RWPE2 (cell line): ENCODE results near the gene MBLAC2.

ENCODE experiments used
- ATAC-seq: fragments of 200-7000 bp; cut with Tn5 transposase; 3 replicates; pipeline ENCODE4 v1.9.1; 2021; ENCODE audit warnings: low read depth
- DNase-seq: peaks from one replicate; pipeline ENCODE4 v3.0.0-alpha.2; 2020; ENCODE audit warnings: low spot score
- H3K27ac ChIP-seq: fragments of 450-650 bp; 2 replicates; pipeline ENCODE4 v1.5.1; 2017; ENCODE audit warnings: mild to moderate bottlenecking; ENCODE audit not compliant: poor library complexity, severe bottlenecking
- H3K27me3 ChIP-seq: fragments of 250-450 bp; sonication (Bioruptor Pico); 2 replicates; pipeline ENCODE4 v1.5.1; 2021; ENCODE audit warnings: mild to moderate bottlenecking, moderate library complexity; ENCODE audit not compliant: insufficient read depth, poor library complexity, severe bottlenecking
- H3K36me3 ChIP-seq: fragments of 250-450 bp; sonication (Bioruptor Pico); 2 replicates; pipeline ENCODE4 v1.5.1; 2020; ENCODE audit warnings: low read depth, mild to moderate bottlenecking, moderate library complexity
- H3K4me1 ChIP-seq: fragments of 250-450 bp; sonication (Bioruptor Pico); 2 replicates; pipeline ENCODE4 v1.5.1; 2021; ENCODE audit warnings: mild to moderate bottlenecking, moderate library complexity; ENCODE audit not compliant: insufficient read depth, poor library complexity, severe bottlenecking
- H3K4me3 ChIP-seq: fragments of 250-450 bp; sonication (Bioruptor Pico); 2 replicates; pipeline ENCODE4 v1.5.1; 2021; ENCODE audit warnings: mild to moderate bottlenecking, moderate library complexity; ENCODE audit not compliant: severe bottlenecking
- H3K9me3 ChIP-seq: fragments of 250-450 bp; sonication (Bioruptor Pico); 2 replicates; pipeline ENCODE4 v1.5.1; 2021; ENCODE audit warnings: mild to moderate bottlenecking, moderate library complexity; ENCODE audit not compliant: severe bottlenecking
- TF ChIP-seq, protein P1 (sequence below): fragments of 450-650 bp; IDR thresholded peaks from one replicate; pipeline ENCODE4 v1.5.1; 2017; ENCODE audit warnings: mild to moderate bottlenecking, moderate library complexity; ENCODE audit not compliant: poor library complexity, severe bottlenecking

MBLAC2 gene

DNA sequence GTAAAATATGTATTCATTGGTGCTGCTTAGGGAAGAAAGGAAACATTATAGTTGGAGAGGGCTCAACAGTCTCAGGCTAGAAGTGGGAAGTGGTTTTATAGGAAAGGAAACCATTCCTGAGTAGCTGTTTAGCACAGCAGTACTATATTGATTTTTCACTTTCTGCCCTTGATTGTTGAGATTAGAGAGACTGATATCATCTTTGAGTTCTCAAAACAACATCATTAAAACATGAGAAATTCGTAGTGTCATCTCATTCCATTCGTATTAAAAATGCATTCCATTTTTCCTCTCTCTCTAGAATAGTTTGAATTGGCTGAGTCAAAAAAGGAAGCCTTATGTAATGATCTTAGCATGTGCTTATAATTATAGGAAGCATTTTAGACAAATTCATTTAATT, 14.2 kb upstream of the MBLAC2 start:
- ATAC-seq = no peak
- Histone ChIP-seq H3K27me3 (no peaks in the 10 kb centered on the region), H3K36me3 (peaks cover 53% of the 10 kb centered on the region), H3K4me1 (peaks cover 4% of the 10 kb centered on the region), H3K9me3 (no peaks in the 10 kb centered on the region), H3K4me3 (no peak overlapping the region), H3K27ac (no peak overlapping the region)
- DNase-seq = no peak
- TF ChIP-seq, protein P1, sequence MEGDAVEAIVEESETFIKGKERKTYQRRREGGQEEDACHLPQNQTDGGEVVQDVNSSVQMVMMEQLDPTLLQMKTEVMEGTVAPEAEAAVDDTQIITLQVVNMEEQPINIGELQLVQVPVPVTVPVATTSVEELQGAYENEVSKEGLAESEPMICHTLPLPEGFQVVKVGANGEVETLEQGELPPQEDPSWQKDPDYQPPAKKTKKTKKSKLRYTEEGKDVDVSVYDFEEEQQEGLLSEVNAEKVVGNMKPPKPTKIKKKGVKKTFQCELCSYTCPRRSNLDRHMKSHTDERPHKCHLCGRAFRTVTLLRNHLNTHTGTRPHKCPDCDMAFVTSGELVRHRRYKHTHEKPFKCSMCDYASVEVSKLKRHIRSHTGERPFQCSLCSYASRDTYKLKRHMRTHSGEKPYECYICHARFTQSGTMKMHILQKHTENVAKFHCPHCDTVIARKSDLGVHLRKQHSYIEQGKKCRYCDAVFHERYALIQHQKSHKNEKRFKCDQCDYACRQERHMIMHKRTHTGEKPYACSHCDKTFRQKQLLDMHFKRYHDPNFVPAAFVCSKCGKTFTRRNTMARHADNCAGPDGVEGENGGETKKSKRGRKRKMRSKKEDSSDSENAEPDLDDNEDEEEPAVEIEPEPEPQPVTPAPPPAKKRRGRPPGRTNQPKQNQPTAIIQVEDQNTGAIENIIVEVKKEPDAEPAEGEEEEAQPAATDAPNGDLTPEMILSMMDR = no peak

DNA sequence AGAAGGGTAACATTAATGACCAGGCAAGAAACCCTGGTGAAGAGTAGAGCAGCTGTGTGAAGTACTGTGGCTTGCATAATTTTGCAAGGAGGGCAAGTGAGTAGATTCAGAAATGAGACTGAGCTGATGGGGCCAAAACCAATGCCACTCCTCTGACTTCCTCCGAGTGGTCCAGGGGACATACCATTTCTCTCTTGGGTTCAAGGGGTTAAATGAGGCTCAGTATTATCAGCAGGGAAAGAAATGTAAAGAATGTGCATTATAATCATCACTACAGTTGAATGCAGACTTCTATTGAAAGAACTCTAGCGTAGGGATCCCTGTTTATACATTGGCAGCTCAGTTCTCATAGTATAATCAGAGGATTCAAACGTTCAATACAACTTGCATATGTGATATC, 10.0 kb upstream of the MBLAC2 start:
- DNase-seq (no peak), ATAC-seq (no peak)
- H3K27ac ChIP-seq = no peak overlapping the region
- H3K4me3 ChIP-seq = no peak overlapping the region
- no peaks in the 10 kb centered on the region for H3K9me3 ChIP-seq
- peaks cover 4% of the 10 kb centered on the region for H3K4me1 ChIP-seq
- TF ChIP-seq, protein P1 = no peak
- peaks cover 31% of the 10 kb centered on the region for H3K36me3 ChIP-seq
- no peaks in the 10 kb centered on the region for H3K27me3 ChIP-seq

DNA sequence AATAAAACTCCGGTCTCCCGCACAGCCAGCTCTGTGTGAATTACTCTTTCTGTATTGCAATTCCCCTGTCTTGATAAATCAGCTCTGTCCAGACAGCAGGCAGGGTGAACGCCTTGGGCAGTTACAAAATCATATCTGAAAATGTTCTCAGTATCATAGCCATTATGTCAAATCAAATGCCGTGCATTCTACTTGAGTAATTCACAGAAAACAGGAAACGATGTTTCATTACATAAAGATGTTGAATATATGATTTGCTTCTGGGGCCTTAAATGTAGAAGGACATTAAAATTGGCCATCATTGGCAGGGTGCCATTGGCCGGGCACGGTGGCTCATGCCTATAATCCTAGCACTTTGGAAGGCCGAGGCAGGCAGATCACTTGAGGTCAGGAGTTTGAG, 8.6 kb upstream of the MBLAC2 start:
- no peak for ATAC-seq
- no peak overlapping the region for H3K27ac ChIP-seq
- no peaks in the 10 kb centered on the region for H3K27me3 ChIP-seq
- peaks cover 23% of the 10 kb centered on the region for H3K36me3 ChIP-seq
- no peaks in the 10 kb centered on the region for H3K9me3 ChIP-seq
- no peak for DNase-seq
- no peaks in the 10 kb centered on the region for H3K4me1 ChIP-seq
- TF ChIP-seq, protein P1 = no peak
- H3K4me3 ChIP-seq = no peak overlapping the region

DNA sequence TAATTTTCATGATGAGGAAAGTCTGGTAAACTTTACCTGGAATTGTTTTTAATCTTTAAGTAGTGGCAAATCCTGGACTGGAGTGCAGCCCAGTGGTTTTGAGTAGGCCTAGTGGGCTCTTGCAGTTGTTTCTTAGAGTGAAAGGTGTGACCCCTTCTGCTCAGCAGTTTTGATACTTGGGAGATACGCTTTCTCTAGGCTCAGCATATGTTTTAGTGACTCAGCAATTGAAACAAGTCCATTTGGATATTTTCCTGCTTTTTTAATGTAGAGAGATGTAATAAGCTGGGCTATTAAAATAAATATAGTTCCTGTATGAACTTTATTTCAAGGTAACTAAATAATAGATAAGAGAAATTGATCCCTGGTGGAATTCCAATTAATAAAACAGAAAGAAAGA, 6.1 kb upstream of the MBLAC2 start:
- ATAC-seq = no peak

DNA sequence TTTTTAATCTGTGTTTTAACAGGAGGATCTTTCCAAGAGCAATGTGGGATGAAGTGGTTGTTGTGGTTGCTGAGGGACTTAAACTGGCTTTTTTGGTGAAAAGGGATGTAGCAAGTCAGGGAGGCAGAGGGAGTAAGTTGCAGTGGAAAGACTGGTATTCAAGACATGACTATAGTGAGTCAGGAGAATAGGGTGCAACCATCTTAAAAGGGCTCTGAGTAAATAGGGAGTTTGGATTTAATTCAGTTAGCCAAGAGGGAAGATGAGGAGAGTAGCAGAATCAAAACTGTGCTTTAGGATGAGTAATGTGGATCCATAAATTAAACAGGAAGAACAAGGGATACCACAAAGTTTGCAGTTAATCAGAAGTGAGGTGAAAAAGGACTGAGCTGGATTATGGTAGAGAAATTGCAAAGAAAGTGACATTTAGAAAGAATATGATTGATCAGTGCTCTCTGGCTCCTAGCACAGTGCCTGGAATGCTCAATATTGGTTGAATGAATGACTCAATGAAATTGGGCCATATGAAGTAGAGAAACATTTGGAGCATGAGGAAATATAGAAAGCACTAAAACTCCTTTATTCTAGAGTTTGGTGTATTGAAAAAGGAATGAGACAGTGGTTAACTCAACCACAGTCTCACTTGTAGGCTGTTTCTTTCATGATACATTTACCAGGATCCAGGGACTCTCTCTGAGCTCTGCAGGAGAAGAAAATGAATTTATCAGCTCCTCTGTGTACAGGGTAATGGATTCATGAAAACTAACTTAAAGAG, 5.2 kb upstream of the MBLAC2 start:
- no peak for ATAC-seq
- no peaks in the 10 kb centered on the region for H3K9me3 ChIP-seq

More for the DNA sequence above, 6.1 kb upstream of the MBLAC2 start:
- TF ChIP-seq, protein P1 = no peak
- DNase-seq = no peak
- Histone ChIP-seq H3K36me3 (peaks cover 9% of the 10 kb centered on the region; the same call in 1 of the 2 replicates), H3K9me3 (no peaks in the 10 kb centered on the region), H3K27me3 (no peaks in the 10 kb centered on the region), H3K4me3 (no peak overlapping the region), H3K27ac (no peak overlapping the region), H3K4me1 (no peaks in the 10 kb centered on the region)

More for the DNA sequence above, 5.2 kb upstream of the MBLAC2 start:
- no peaks in the 10 kb centered on the region for H3K4me1 ChIP-seq
- no peak overlapping the region for H3K27ac ChIP-seq
- H3K36me3 ChIP-seq = 0 out of 2 replicates have a peak, but pooled peaks cover 5% of the 10 kb centered on the region
- DNase-seq = no peak
- TF ChIP-seq, protein P1 = no peak
- no peak overlapping the region for H3K4me3 ChIP-seq
- no peaks in the 10 kb centered on the region for H3K27me3 ChIP-seq
